G401 (cell line): ENCODE measurements around the gene FCGR2B. TPM values are rescaled to one million over a fixed set of nuclear protein-coding genes. Genes with fewer than 3 reads are reported as not detected.
"Not testable (repeated sequence)": the region's sequence is repeated elsewhere in the genome, so short reads cannot be mapped to it uniquely, and the experiment has no call there.

Source experiments
- DNase-seq: peaks from one replicate; pipeline ENCODE4 v3.0.0-alpha.2; 2015; ENCODE audit warnings: low spot score
- in situ Hi-C: cut with HindIII; loops from 2 replicates; pipeline ENCODE4 v1.10.0; 2016; ENCODE audit warnings: low sequenced_read_pairs, mixed read lengths
- total RNA-seq: library from RNA; depleted of rRNA; stranded (reverse); fragments of >200 nt; shearing (Covaris generic); gene quantifications from 2 replicates; pipeline ENCODE4 v1.2.3, GENCODE V29; 2014

The FCGR2B gene
- total RNA-seq, 1 experiment from 2014 or later: not detected

GRCh38 chr1:161643481-161644208 lies 19.3 kb upstream of the FCGR2B start:
- DNase-seq, in situ Hi-C loops: not testable (repeated sequence)

GRCh38 chr1:161644855-161645254 lies 18.1 kb upstream of the FCGR2B start:
- DNase-seq, in situ Hi-C loops: not testable (repeated sequence)

- in situ Hi-C loops: not testable (repeated sequence)
- DNase-seq: peak; percentile 14
Measured at GRCh38 chr1:161647507-161648360, 15.2 kb upstream of the FCGR2B start.

DNA sequence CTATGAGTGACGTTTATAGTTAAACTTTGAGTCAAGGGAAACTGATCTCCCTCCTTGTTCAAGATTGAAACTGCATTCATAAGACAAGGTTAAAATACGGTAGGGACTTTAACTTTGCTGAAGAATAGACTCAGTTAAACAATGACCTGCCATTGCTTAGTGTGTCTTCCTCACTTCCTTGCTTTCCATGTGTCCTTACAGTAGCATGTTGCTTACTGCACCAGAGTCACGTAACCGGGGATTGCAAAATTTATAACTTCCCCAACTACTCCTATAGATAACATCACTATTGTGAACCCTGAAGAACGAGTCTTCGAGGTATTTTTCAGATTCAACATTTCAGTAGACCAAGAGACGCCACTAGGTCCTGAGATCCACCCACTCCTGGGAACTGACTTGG lies 9.4 kb upstream of the FCGR2B start:
- DNase-seq, in situ Hi-C loops: not testable (repeated sequence)

- DNase-seq, in situ Hi-C loops: not testable (repeated sequence)
Measured at GRCh38 chr1:161653971-161654370, 9.0 kb upstream of the FCGR2B start.

- in situ Hi-C loops: not testable (repeated sequence)
Measured at GRCh38 chr1:161658524-161658923, 4.4 kb upstream of the FCGR2B start.

DNA sequence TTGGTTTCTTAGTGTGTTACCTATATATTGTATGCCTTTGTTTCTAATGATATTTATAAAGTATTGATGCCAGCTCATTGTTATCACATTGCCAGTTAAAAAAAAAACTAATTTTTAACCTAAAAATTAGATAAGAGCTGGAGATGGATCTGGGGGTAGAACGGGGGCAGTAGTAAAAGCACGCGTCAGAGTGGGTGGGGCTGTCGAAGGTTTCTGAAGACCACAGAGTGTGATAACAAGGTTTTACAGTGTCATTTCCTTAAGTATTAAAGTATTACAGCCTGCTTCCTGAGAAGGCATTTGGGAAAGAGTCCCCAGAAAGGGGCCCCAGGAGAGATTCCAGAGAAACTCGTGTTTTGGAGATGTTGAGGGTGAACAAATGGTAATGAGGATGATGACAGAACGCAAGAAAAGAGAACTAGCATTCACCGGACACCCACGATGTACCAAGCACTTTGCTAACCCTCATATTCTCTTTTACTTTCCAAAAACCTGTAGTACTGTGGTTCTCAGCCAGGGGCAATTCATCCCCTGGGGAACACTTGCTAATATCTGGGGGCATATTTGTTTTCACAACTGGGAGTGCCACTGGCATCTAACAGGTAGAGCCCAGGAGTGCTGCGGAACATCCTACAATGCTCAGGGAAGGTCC lies 1.2 kb upstream of the FCGR2B start:
- DNase-seq, in situ Hi-C loops: not testable (repeated sequence)

More at GRCh38 chr1:161658524-161658923, 4.4 kb upstream of the FCGR2B start:
- DNase-seq: not testable (repeated sequence)

GRCh38 chr1:161663569-161663968 lies 626 bp downstream of the FCGR2B start:
- in situ Hi-C loops, DNase-seq: not testable (repeated sequence)

DNA sequence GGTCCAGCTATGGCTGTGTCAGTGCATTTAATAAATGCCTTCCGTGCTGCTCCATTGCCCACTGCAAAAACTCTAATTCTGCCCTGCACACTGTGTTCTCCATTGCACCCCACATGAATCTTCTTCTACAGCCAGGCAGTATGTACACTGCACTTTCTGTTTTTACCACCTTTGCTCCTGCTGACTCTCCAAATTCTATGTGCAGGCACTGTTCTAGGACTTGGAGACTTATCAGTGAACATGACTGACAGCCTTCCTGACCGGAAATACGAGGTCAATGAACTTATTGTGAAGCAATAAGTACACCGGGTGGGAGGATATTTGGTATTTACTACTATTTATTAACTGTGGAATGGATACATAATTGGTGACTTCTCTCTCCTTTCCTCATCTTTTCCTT lies 1.7 kb downstream of the FCGR2B start:
- DNase-seq, in situ Hi-C loops: not testable (repeated sequence)

GRCh38 chr1:161671045-161672020 lies 8.4 kb downstream of the FCGR2B start:
- in situ Hi-C loops, DNase-seq: not testable (repeated sequence)

DNA sequence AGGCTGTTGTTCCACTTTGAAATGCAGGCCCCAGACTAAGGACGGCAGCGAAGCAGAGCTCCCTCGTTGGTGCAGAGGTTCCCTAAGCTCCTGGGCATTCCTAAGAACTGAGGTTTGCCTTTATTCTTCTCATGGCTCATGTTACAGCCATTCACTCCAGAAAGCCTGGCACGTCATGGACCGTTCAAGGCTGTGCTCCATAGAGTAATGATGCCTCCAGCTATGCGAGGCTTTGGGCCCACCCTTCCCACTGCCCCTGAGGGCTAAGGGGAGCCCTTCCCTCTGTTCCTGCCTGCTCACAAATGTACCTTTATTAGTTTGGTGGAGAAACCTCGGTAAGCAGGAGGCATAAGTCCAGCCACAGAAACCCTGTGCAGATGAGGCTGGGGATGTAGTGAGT lies 10.5 kb downstream of the FCGR2B start:
- in situ Hi-C loops, DNase-seq: not testable (repeated sequence)

GRCh38 chr1:161674447-161674846 lies 11.5 kb downstream of the FCGR2B start:
- DNase-seq, in situ Hi-C loops: not testable (repeated sequence)

GRCh38 chr1:161674908-161675307 lies 12.0 kb downstream of the FCGR2B start:
- DNase-seq, in situ Hi-C loops: not testable (repeated sequence)

GRCh38 chr1:161676441-161676840 lies 13.5 kb downstream of the FCGR2B start:
- in situ Hi-C loops: no loop called here
- DNase-seq: no peak

DNA sequence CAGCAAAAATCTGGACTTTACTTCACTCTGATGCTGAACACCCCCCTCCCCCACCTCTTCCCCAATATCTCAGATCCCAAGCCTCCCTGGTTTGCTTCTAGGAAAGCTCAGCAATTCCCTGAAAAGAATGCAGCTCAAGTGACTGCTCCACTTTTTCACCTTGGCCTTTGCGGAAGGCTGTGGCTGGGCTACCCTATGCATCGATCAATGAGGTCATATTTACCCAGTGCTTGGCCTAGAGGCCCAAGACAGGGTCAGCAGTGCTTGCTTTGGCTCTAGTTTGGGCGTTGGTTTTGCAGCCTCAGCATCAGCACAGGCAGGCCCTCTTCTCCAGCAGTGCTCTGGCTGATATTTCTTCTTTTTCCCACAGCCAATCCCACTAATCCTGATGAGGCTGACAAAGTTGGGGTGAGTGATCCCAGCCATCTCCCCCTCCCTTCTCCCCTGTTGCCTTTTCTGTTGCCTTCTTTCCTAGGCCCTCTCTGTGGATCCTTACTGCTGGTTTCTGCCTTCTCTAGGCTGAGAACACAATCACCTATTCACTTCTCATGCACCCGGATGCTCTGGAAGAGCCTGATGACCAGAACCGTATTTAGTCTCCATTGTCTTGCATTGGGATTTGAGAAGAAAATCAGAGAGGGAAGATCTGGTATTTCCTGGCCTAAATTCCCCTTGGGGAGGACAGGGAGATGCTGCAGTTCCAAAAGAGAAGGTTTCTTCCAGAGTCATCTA lies 14.2 kb downstream of the FCGR2B start:
- no peak for DNase-seq

GRCh38 chr1:161678500-161678899 lies 15.6 kb downstream of the FCGR2B start:
- no peak for DNase-seq
- in situ Hi-C loops: no loop called here

More for the DNA sequence above, 14.2 kb downstream of the FCGR2B start:
- in situ Hi-C loops: no loop called here

DNA sequence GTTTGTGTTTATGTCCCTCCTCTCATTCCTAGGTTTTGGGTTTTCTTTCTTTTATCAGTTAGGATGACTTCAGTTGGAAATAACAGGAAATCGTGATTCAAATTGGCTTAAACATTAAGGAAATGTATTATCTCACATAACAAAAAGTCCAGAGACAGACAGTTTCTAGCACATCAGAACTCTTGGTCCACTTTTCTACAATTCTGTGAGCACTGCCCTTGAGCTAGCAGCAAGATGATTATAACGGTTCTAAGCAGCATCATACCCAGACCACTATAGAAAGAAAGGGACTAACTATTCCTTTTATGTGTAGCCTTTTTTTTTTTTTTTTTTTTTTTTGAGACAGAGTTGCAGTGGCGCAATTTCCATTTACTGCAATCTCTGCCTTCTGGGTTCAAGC lies 18.9 kb downstream of the FCGR2B start:
- in situ Hi-C loops: no loop called here
- no peak for DNase-seq

DNA sequence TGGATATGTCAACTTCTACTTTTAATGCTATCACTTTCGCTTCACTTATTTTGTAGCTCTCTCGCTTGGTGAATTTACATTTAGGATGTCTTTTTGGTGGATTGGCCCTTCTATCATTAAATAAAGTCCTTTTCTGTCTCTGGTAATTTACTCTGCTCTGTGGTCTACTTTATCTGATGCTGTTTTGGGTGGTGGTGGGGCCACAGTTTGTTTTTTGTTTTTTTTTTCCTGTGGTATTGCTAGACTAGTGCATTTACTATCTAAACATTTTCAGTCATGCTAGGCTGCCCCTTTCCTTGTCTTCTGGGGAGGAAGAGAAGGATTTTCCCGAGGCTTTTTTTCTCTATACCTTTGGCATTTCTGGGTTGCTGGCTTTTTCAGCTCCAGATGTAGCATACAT lies 26.0 kb downstream of the FCGR2B start:
- DNase-seq: no peak
- in situ Hi-C loops: no loop called here
